OCI-LY3 (cell line): Measurements from ENCODE around the gene C22orf39.

Experiments
- H2AFZ ChIP-seq: fragments of 200-600, 300-600 bp; shearing (Covaris generic); 2 replicates; pipeline ENCODE4 v1.6.0; 2014; ENCODE audit warnings: antibody characterized with exemption, low read depth, low read length
- H3K27ac ChIP-seq: fragments of 200-600, 300-600 bp; sonication (generic); 2 replicates; pipeline ENCODE4 v1.5.1; 2014; ENCODE audit warnings: mild to moderate bottlenecking, low read length, moderate library complexity, mixed read lengths
- H3K27me3 ChIP-seq: fragments of 200-600, 300-600 bp; sonication (generic); 2 replicates; pipeline ENCODE4 v1.6.1; 2014; ENCODE audit warnings: low read depth, low read length, mixed read lengths
- H3K36me3 ChIP-seq: fragments of 200-600, 300-600 bp; sonication (generic); replicated peaks from 2 replicates; pipeline ENCODE3; 2014; ENCODE audit warnings: low read depth, low read length, mixed read lengths
- H3K4me1 ChIP-seq: fragments of 300-600, 200-600 bp; sonication (generic); 2 replicates; pipeline ENCODE4 v1.6.1; 2014; ENCODE audit warnings: low read length, mixed read lengths
- H3K4me2 ChIP-seq: fragments of 200-600, 300-600 bp; sonication (generic); 2 replicates; pipeline ENCODE4 v1.6.1; 2014; ENCODE audit warnings: low read length, mixed read lengths
- H3K4me3 ChIP-seq: fragments of 300-600, 200-600 bp; sonication (generic); 2 replicates; pipeline ENCODE4 v1.5.1; 2014; ENCODE audit warnings: antibody characterized with exemption, mild to moderate bottlenecking, low read length, moderate library complexity
- H3K79me2 ChIP-seq: fragments of 300-600, 200-600 bp; shearing (Covaris generic); 2 replicates; pipeline ENCODE4 v1.6.1; 2014; ENCODE audit warnings: mild to moderate bottlenecking, low read length, mixed read lengths
- H3K9ac ChIP-seq: fragments of 300-600, 200-600 bp; shearing (Covaris generic); 2 replicates; pipeline ENCODE4 v1.6.0; 2014; ENCODE audit warnings: mild to moderate bottlenecking, low read length, moderate library complexity
- H3K9me3 ChIP-seq: fragments of 200-600, 300-600 bp; shearing (Covaris generic); 2 replicates; pipeline ENCODE4 v1.6.1; 2014; ENCODE audit warnings: low read length, mixed read lengths; ENCODE audit not compliant: insufficient read depth
- H4K20me1 ChIP-seq: fragments of 200-600, 300-600 bp; sonication (generic); 2 replicates; pipeline ENCODE4 v1.6.1; 2016; ENCODE audit warnings: low read length, mixed read lengths; ENCODE audit not compliant: insufficient read depth
- EZH2phosphoT487 ChIP-seq: fragments of 200-600 bp; shearing (Covaris generic); IDR thresholded peaks from 2 replicates; pipeline ENCODE4 v1.6.1; 2018; ENCODE audit warnings: antibody characterized with exemption, mixed run types, low read depth
- TF ChIP-seq, protein P1 (sequence below): fragments of 200-600, 300-600 bp; sonication (generic); IDR thresholded peaks from 2 replicates; pipeline ENCODE4 v1.5.1; 2014; ENCODE audit warnings: antibody characterized with exemption, low read length, low read depth

The C22orf39 gene

GRCh38 chr22:19478045-19478900, 30.8 kb upstream of the C22orf39 start:
- peaks cover 20% of the 10 kb centered on the region for H4K20me1 ChIP-seq
- no peaks in the 10 kb centered on the region for H3K9me3 ChIP-seq
- peak overlapping the region; percentile 85 for H3K4me3 ChIP-seq
- peak overlapping the region; percentile 99; the same call in 1 of the 2 replicates for H2AFZ ChIP-seq
- peaks cover 57% of the 10 kb centered on the region for H3K79me2 ChIP-seq
- peaks cover 18% of the 10 kb centered on the region for H3K4me1 ChIP-seq
- peak overlapping the region; percentile 96 for H3K9ac ChIP-seq
- H3K27ac ChIP-seq, result peak overlapping the region; percentile 85
- peak overlapping the region; percentile 97 for H3K4me2 ChIP-seq
- peaks cover 26% of the 10 kb centered on the region for H3K36me3 ChIP-seq
- no peak for TF ChIP-seq EZH2phosphoT487
- TF ChIP-seq, protein P1, sequence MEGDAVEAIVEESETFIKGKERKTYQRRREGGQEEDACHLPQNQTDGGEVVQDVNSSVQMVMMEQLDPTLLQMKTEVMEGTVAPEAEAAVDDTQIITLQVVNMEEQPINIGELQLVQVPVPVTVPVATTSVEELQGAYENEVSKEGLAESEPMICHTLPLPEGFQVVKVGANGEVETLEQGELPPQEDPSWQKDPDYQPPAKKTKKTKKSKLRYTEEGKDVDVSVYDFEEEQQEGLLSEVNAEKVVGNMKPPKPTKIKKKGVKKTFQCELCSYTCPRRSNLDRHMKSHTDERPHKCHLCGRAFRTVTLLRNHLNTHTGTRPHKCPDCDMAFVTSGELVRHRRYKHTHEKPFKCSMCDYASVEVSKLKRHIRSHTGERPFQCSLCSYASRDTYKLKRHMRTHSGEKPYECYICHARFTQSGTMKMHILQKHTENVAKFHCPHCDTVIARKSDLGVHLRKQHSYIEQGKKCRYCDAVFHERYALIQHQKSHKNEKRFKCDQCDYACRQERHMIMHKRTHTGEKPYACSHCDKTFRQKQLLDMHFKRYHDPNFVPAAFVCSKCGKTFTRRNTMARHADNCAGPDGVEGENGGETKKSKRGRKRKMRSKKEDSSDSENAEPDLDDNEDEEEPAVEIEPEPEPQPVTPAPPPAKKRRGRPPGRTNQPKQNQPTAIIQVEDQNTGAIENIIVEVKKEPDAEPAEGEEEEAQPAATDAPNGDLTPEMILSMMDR, result no peak
- H3K27me3 ChIP-seq, result no peaks in the 10 kb centered on the region

DNA sequence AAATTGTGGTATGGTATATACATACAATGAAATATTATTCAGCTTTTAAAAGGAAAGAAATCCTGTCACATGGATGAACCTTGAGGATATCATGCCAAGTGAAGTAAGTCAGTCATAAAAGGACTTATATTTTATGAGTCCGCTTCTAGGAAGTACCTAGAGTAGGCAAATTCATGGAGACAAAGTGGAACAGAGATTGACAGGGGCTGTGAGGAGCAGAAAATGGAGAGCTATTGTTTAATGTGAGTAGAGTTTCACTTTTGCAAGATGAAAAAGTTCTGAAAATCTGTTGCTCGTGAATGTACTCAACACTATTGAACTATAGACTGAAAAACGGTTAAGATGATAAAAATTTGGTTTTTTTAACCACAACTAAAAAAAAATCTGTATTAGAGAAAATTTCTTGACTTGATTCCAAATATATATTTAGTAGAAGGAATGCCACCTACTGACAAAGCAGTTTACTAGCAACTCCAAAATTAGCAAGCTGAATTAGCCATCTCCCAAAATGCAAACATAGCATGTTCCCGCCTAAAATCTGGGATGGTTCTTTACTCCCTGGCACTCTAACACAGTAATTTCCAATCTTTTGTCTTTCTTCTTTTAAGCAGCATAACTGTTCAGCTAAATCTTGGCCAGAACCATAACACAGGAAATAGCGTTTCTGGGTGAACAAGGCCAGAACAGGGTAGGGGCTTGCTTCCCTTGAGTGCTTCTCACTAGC, 30.0 kb upstream of the C22orf39 start:
- Histone ChIP-seq H3K79me2 (peaks cover 57% of the 10 kb centered on the region), H3K27ac (no peak overlapping the region), H3K4me2 (peak overlapping the region; percentile 97), H3K4me3 (peak overlapping the region; percentile 85), H2AFZ (no peak overlapping the region), H3K27me3 (no peaks in the 10 kb centered on the region), H3K9ac (peak overlapping the region; percentile 96), H3K4me1 (peaks cover 18% of the 10 kb centered on the region), H3K36me3 (peaks cover 26% of the 10 kb centered on the region), H4K20me1 (peaks cover 20% of the 10 kb centered on the region), H3K9me3 (no peaks in the 10 kb centered on the region)
- TF ChIP-seq, protein P1, result peak; percentile 49
- TF ChIP-seq EZH2phosphoT487, result no peak

DNA sequence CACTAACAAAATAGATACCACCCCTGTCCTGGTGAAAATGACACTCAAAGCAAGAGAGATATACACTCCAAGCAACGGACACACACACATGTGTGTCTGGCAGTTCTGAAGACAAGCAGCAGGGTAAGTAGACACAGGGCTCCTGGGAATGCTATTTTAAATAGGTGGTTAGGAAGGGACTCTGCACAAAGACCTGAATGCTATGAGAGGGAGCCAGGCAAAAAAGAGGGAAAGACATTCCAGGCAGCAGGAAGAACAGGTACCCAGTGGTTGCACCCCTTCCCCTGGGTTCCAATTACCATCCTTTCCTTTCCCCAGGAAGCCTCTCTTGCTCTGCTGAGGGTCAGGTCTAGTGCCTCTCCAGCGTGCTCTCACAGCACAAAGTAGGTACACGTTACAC, 28.5 kb upstream of the C22orf39 start:
- no peak overlapping the region for H3K27ac ChIP-seq
- peaks cover 23% of the 10 kb centered on the region for H4K20me1 ChIP-seq
- H2AFZ ChIP-seq, result no peak overlapping the region
- TF ChIP-seq EZH2phosphoT487, result no peak
- TF ChIP-seq, protein P1, result no peak
- peaks cover 56% of the 10 kb centered on the region for H3K79me2 ChIP-seq
- peaks cover 17% of the 10 kb centered on the region for H3K4me1 ChIP-seq
- no peaks in the 10 kb centered on the region for H3K27me3 ChIP-seq
- no peak overlapping the region for H3K4me3 ChIP-seq
- no peaks in the 10 kb centered on the region for H3K9me3 ChIP-seq
- no peak overlapping the region for H3K4me2 ChIP-seq
- H3K9ac ChIP-seq, result no peak overlapping the region
- peaks cover 30% of the 10 kb centered on the region for H3K36me3 ChIP-seq

DNA sequence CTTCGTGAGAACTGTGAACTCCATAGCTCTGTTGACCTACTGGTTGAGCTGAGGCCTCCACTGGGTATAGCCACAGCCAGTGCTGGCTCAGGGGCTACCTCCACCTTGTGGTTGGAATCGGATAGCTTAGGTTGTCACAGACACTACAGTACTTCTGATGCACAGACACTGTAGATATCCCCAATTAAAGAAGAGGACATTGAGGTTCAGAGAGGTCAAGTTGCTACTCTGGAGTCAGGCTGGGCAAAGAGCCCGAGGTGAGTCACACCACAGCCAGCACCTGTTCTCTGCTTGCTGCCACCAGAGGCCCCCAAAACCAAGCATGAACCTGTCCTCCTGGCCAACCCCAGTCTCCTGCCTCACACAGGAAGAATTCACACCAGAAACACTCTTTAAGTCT, 26.1 kb upstream of the C22orf39 start:
- H3K79me2 ChIP-seq, result peaks cover 40% of the 10 kb centered on the region
- H3K4me2 ChIP-seq, result no peak overlapping the region
- peaks cover 23% of the 10 kb centered on the region for H4K20me1 ChIP-seq
- peaks cover 11% of the 10 kb centered on the region for H3K4me1 ChIP-seq
- no peak overlapping the region for H3K27ac ChIP-seq
- H3K9me3 ChIP-seq, result no peaks in the 10 kb centered on the region
- TF ChIP-seq, protein P1, result peak; percentile 27; the same call in 1 of the 2 replicates
- no peak for TF ChIP-seq EZH2phosphoT487
- H3K9ac ChIP-seq, result no peak overlapping the region
- H3K4me3 ChIP-seq, result no peak overlapping the region
- no peaks in the 10 kb centered on the region for H3K27me3 ChIP-seq
- H2AFZ ChIP-seq, result no peak overlapping the region
- H3K36me3 ChIP-seq, result peaks cover 46% of the 10 kb centered on the region
